Measurements from ENCODE around the gene ARMH2. TPM values are rescaled to one million over a fixed set of nuclear protein-coding genes. Genes with fewer than 3 reads are reported as not detected.

The ARMH2 gene
- polyA plus RNA-seq, 3 donors = 0.34 to 0.71 TPM; not detected in 1

DNA sequence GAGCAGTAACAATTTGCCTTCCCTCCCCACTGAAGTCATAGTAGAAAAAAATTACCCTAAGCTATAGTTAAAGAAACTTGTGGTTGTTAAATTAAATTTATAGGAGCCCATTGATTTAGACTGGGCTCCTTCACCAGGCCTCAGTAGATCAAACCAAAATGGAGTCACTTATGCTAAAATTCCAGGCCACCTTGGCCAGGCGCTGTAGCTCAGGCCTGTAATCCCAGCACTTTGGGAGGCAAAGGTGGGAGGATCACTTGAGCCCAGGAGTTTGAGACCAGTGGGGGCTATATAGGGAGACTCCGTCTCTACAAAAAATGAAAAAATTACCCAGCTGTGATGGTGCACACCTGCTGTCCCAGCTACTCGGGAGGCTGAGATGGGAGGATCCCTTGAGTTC lies 39.0 kb downstream of the ARMH2 start:
- no peaks in the 10 kb centered on the region for H4K20me1 ChIP-seq (ENCODE audit: insufficient read depth, low read length)
- H2AFZ ChIP-seq (ENCODE audit: insufficient read depth, low read depth, low read length, poor library complexity, severe bottlenecking) = no peak overlapping the region
- no peaks in the 10 kb centered on the region for H3K79me2 ChIP-seq (ENCODE audit: insufficient read depth, low read length)
- no peak overlapping the region for H3K4me2 ChIP-seq (replicated peaks; ENCODE audit: extremely low read depth, low read length, poor library complexity, severe bottlenecking)
- peaks cover 0 to 2% of the 10 kb centered on the region in 2 donors for H3K36me3 Mint-ChIP-seq
- intact Hi-C loops (cut with micrococcal nuclease) = loop anchor here (5.0 kb wide), 2 partner anchors 32 to 37 kb away; no protein-coding TSS in a partner anchor
- H3K4me3 ChIP-seq (replicated peaks in 1 of 3; ENCODE audit: low read depth in 2 of 3, low read length in 3 of 3) = no peak overlapping the region
- WGBS (ENCODE audit: insufficient coverage) = 100% methylated on average over 3 of the region's 3 CpGs
- H3K4me1 ChIP-seq (ENCODE audit: control insufficient read depth in 1 of 2, insufficient read depth in 2 of 2, low read length in 2 of 2) = peaks cover 15 to 23% of the 10 kb centered on the region in 2 donors
- H3K27me3 ChIP-seq (ENCODE audit: control insufficient read depth in 2 of 2, insufficient read depth in 2 of 2, low read length in 2 of 2) = no peaks in the 10 kb centered on the region
- no peaks in the 10 kb centered on the region for H3K36me3 ChIP-seq (replicated peaks in 1 of 2; ENCODE audit: control insufficient read depth in 1 of 2, insufficient read depth in 2 of 2, low read length in 2 of 2)
- no peaks in the 10 kb centered on the region for H3K9me3 ChIP-seq (replicated peaks in 1 of 2; ENCODE audit: control insufficient read depth in 1 of 2, insufficient read depth in 1 of 2, low read length in 2 of 2)
- H3K9me3 Mint-ChIP-seq = peaks cover 0 to under 1% (median 0%) of the 10 kb centered on the region in 7 donors
- H3K27ac Mint-ChIP-seq = no peak overlapping the region
- H3K9ac ChIP-seq (ENCODE audit: insufficient read depth, low read length, poor library complexity, severe bottlenecking) = no peak overlapping the region
- peaks cover 0 to 2% (median 0%) of the 10 kb centered on the region in 3 donors for H3K27me3 Mint-ChIP-seq (ENCODE audit: low read depth in 3 of 3)
- no peak overlapping the region for H3K27ac ChIP-seq (ENCODE audit: low read depth in 1 of 2, low read length in 2 of 2)
- no peak for DNase-seq
- no peak overlapping the region for H3K4me3 Mint-ChIP-seq
- H3K4me1 Mint-ChIP-seq = peaks cover 17% of the 10 kb centered on the region
- TF ChIP-seq, protein P1, sequence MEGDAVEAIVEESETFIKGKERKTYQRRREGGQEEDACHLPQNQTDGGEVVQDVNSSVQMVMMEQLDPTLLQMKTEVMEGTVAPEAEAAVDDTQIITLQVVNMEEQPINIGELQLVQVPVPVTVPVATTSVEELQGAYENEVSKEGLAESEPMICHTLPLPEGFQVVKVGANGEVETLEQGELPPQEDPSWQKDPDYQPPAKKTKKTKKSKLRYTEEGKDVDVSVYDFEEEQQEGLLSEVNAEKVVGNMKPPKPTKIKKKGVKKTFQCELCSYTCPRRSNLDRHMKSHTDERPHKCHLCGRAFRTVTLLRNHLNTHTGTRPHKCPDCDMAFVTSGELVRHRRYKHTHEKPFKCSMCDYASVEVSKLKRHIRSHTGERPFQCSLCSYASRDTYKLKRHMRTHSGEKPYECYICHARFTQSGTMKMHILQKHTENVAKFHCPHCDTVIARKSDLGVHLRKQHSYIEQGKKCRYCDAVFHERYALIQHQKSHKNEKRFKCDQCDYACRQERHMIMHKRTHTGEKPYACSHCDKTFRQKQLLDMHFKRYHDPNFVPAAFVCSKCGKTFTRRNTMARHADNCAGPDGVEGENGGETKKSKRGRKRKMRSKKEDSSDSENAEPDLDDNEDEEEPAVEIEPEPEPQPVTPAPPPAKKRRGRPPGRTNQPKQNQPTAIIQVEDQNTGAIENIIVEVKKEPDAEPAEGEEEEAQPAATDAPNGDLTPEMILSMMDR (IDR thresholded peaks at IDR 0.05) = no peak

GRCh38 chr6:24757611-24758010 lies 41.1 kb downstream of the ARMH2 start:
- H3K27me3 ChIP-seq (ENCODE audit: control insufficient read depth in 2 of 2, insufficient read depth in 2 of 2, low read length in 2 of 2) = no peaks in the 10 kb centered on the region
- no peaks in the 10 kb centered on the region for H3K79me2 ChIP-seq (ENCODE audit: insufficient read depth, low read length)
- Mint-ChIP-seq H3K27ac (peak overlapping the region; percentile 59 to 89 (median 84)), H3K27me3 (ENCODE audit: low read depth in 3 of 3) (peaks cover 0 to 4% (median 2%) of the 10 kb centered on the region in 3 donors), H3K4me3 (no peak overlapping the region), H3K4me1 (peaks cover 21% of the 10 kb centered on the region), H3K36me3 (peaks cover 0 to 2% of the 10 kb centered on the region in 2 donors), H3K9me3 (peaks cover 0 to 6% (median 3%) of the 10 kb centered on the region in 7 donors)
- H3K4me1 ChIP-seq (ENCODE audit: control insufficient read depth in 1 of 2, insufficient read depth in 2 of 2, low read length in 2 of 2) = peaks cover 15 to 23% of the 10 kb centered on the region in 2 donors
- H3K4me2 ChIP-seq (replicated peaks; ENCODE audit: extremely low read depth, low read length, poor library complexity, severe bottlenecking) = peak overlapping the region; percentile 17
- 34% methylated on average over 6 of the region's 6 CpGs for WGBS (ENCODE audit: insufficient coverage)
- no peaks in the 10 kb centered on the region for H3K9me3 ChIP-seq (replicated peaks in 1 of 2; ENCODE audit: control insufficient read depth in 1 of 2, insufficient read depth in 1 of 2, low read length in 2 of 2)
- TF ChIP-seq, protein P1 (IDR thresholded peaks at IDR 0.05) = no peak
- no peak overlapping the region for H3K4me3 ChIP-seq (replicated peaks in 1 of 3; ENCODE audit: low read depth in 2 of 3, low read length in 3 of 3)
- intact Hi-C loops (cut with micrococcal nuclease) = loop anchor here in 1 of 2 donors (5.0 kb wide), 1 partner anchor 35 kb away; no protein-coding TSS in a partner anchor
- peak overlapping the region; percentile 63 for H2AFZ ChIP-seq (ENCODE audit: insufficient read depth, low read depth, low read length, poor library complexity, severe bottlenecking)
- H3K27ac ChIP-seq (ENCODE audit: low read depth in 1 of 2, low read length in 2 of 2) = peak overlapping the region; percentile 20 to 76
- H3K36me3 ChIP-seq (replicated peaks in 1 of 2; ENCODE audit: control insufficient read depth in 1 of 2, insufficient read depth in 2 of 2, low read length in 2 of 2) = no peaks in the 10 kb centered on the region
- no peaks in the 10 kb centered on the region for H4K20me1 ChIP-seq (ENCODE audit: insufficient read depth, low read length)
- DNase-seq = peak in 2 of 3 donors; percentile 29 to 52
- H3K9ac ChIP-seq (ENCODE audit: insufficient read depth, low read length, poor library complexity, severe bottlenecking) = no peak overlapping the region

Data from CD14-positive monocyte (primary cell).